Measurements from ENCODE around the gene DOCK8. TPM values are rescaled to one million over a fixed set of nuclear protein-coding genes. Genes with fewer than 3 reads are reported as not detected.

DOCK8 gene
- total RNA-seq, 1 experiment from 2014 or later: 0.37 TPM

GRCh38 chr9:331197-331596 lies 116.5 kb downstream of the DOCK8 start (continued):
- TF ChIP-seq ZNF274 (IDR thresholded peaks at IDR 0.05; ENCODE audit: low read depth, low read length): no peak
- no peak for TF ChIP-seq RAD21 (IDR thresholded peaks at IDR 0.05; ENCODE audit: low read depth)
- no peak for TF ChIP-seq ELF1 (IDR thresholded peaks at IDR 0.05; ENCODE audit: borderline replicate concordance, low read depth)
- TF ChIP-seq, protein P1, sequence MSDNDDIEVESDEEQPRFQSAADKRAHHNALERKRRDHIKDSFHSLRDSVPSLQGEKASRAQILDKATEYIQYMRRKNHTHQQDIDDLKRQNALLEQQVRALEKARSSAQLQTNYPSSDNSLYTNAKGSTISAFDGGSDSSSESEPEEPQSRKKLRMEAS (IDR thresholded peaks at IDR 0.05): no peak
- no peak for TF ChIP-seq ZBTB33 (IDR thresholded peaks at IDR 0.05; ENCODE audit: extremely low read depth, insufficient replicate concordance, low read length)
- no peak for TF ChIP-seq ZFX (IDR thresholded peaks at IDR 0.05)
- no peak for TF ChIP-seq SP1 (IDR thresholded peaks at IDR 0.05; ENCODE audit: low read depth)
- no peak for TF ChIP-seq YY1 (IDR thresholded peaks at IDR 0.05; ENCODE audit: extremely low read depth, insufficient replicate concordance, low read depth, low read length)

GRCh38 chr9:335373-335772 lies 120.7 kb downstream of the DOCK8 start:
- no peaks in the 10 kb centered on the region for H4K20me1 ChIP-seq (ENCODE audit: insufficient read depth)
- H2AFZ ChIP-seq (ENCODE audit: low read depth, low read length, poor library complexity, severe bottlenecking): no peak overlapping the region
- ATAC-seq (no peak), DNase-seq (ENCODE audit: low read depth, low spot score) (no peak)
- H3K27ac ChIP-seq (ENCODE audit: low read depth, low read length): no peak overlapping the region
- no peaks in the 10 kb centered on the region for H3K36me3 ChIP-seq (ENCODE audit: control insufficient read depth in 1 of 2, insufficient read depth in 2 of 2, low read length in 2 of 2)
- intact Hi-C loops (cut with micrococcal nuclease): no loop called here
- H3K9me2 ChIP-seq (ENCODE audit: insufficient read depth): no peaks in the 10 kb centered on the region
- no peak overlapping the region for H3K4me3 ChIP-seq (replicated peaks in 1 of 2; ENCODE audit: low read depth in 1 of 2, low read length in 2 of 2)
- no peaks in the 10 kb centered on the region for H3K9me3 ChIP-seq (ENCODE audit: control insufficient read depth in 1 of 2, insufficient read depth in 1 of 2, low read depth in 1 of 2, low read length in 2 of 2)
- no peaks in the 10 kb centered on the region for H3K27me3 ChIP-seq (ENCODE audit: insufficient read depth, low read length)
- ChIA-PET POLR2A (no interaction called here), RAD21 (ENCODE audit: low non-redundant PET in 1 of 2, low total read pairs in 2 of 2, uncharacterized antibody in 2 of 2, unreplicated experiment in 2 of 2) (no interaction called here), CTCF (no interaction called here)
- no TSS peak for BruUV-seq (replicated peaks)
- H3K79me2 ChIP-seq (ENCODE audit: insufficient read depth, low read length): no peaks in the 10 kb centered on the region
- H3K4me1 ChIP-seq (ENCODE audit: control insufficient read depth in 1 of 2, insufficient read depth in 2 of 2, low read length in 2 of 2): no peaks in the 10 kb centered on the region
- H3K9ac ChIP-seq (ENCODE audit: low read length): no peak overlapping the region
- no peak overlapping the region for H3K4me2 ChIP-seq (ENCODE audit: low read length)
- TF ChIP-seq SIN3A (IDR thresholded peaks at IDR 0.05; ENCODE audit: low read depth): no peak
- TF ChIP-seq EGR1 (IDR thresholded peaks at IDR 0.05; ENCODE audit: low read depth): no peak
- no peak for TF ChIP-seq SRF (IDR thresholded peaks at IDR 0.05; ENCODE audit: low read depth)
- no peak for TF ChIP-seq ATF3 (IDR thresholded peaks at IDR 0.05)
- TF ChIP-seq, protein P1 (IDR thresholded peaks at IDR 0.05): no peak
- no peak for TF ChIP-seq POLR2AphosphoS5 (IDR thresholded peaks at IDR 0.05; ENCODE audit: low read depth, low read length)
- no peak for TF ChIP-seq EZH2 (IDR thresholded peaks at IDR 0.05)
- no peak for TF ChIP-seq TCF7L2 (IDR thresholded peaks at IDR 0.05; ENCODE audit: borderline replicate concordance, extremely low read depth, insufficient read depth, insufficient read length)
- no peak for TF ChIP-seq ZNF274 (IDR thresholded peaks at IDR 0.05; ENCODE audit: low read depth, low read length)
- TF ChIP-seq EZH2phosphoT487 (IDR thresholded peaks at IDR 0.05; ENCODE audit: borderline replicate concordance): no peak
- no peak for TF ChIP-seq ELF1 (IDR thresholded peaks at IDR 0.05; ENCODE audit: borderline replicate concordance, low read depth)
- no peak for TF ChIP-seq RAD21 (IDR thresholded peaks at IDR 0.05; ENCODE audit: low read depth)
- TF ChIP-seq SP1 (IDR thresholded peaks at IDR 0.05; ENCODE audit: low read depth): no peak
- no peak for TF ChIP-seq JUND (IDR thresholded peaks at IDR 0.05)
- TF ChIP-seq ZFX (IDR thresholded peaks at IDR 0.05): no peak
- TF ChIP-seq, protein P2, sequence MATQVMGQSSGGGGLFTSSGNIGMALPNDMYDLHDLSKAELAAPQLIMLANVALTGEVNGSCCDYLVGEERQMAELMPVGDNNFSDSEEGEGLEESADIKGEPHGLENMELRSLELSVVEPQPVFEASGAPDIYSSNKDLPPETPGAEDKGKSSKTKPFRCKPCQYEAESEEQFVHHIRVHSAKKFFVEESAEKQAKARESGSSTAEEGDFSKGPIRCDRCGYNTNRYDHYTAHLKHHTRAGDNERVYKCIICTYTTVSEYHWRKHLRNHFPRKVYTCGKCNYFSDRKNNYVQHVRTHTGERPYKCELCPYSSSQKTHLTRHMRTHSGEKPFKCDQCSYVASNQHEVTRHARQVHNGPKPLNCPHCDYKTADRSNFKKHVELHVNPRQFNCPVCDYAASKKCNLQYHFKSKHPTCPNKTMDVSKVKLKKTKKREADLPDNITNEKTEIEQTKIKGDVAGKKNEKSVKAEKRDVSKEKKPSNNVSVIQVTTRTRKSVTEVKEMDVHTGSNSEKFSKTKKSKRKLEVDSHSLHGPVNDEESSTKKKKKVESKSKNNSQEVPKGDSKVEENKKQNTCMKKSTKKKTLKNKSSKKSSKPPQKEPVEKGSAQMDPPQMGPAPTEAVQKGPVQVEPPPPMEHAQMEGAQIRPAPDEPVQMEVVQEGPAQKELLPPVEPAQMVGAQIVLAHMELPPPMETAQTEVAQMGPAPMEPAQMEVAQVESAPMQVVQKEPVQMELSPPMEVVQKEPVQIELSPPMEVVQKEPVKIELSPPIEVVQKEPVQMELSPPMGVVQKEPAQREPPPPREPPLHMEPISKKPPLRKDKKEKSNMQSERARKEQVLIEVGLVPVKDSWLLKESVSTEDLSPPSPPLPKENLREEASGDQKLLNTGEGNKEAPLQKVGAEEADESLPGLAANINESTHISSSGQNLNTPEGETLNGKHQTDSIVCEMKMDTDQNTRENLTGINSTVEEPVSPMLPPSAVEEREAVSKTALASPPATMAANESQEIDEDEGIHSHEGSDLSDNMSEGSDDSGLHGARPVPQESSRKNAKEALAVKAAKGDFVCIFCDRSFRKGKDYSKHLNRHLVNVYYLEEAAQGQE (IDR thresholded peaks at IDR 0.05; ENCODE audit: low read depth): no peak

All from HCT116 (cell line).